ENCODE measurements around the gene TPCN2.
A peak's percentile ranks its signal among the peaks of the same experiment; 100 is the strongest.
"Not testable (repeated sequence)": the region's sequence is repeated elsewhere in the genome, so short reads cannot be mapped to it uniquely, and the experiment has no call there.

The TPCN2 gene

GRCh38 chr11:69048694-69049489 is at the start of gene TPCN2:
Gene TPCN2, plus strand, starts transcription at chr11:69048932. Its CDS starts 66 bp downstream, at chr11:69048998.
- DNase-seq (ENCODE audit: insufficient read length, low spot score) (peak; percentile 99), FAIRE-seq (no peak)
- no peak for TF ChIP-seq CTCF (IDR thresholded peaks at IDR 0.05; ENCODE audit: insufficient read depth, missing control alignments)

- FAIRE-seq (no peak), DNase-seq (ENCODE audit: insufficient read length, low spot score) (no peak)
- TF ChIP-seq CTCF (IDR thresholded peaks at IDR 0.05; ENCODE audit: insufficient read depth, missing control alignments): no peak
Measured at GRCh38 chr11:68999093-68999747, 49.5 kb upstream of the TPCN2 start.

- DNase-seq (ENCODE audit: insufficient read length, low spot score); FAIRE-seq: not testable (repeated sequence)
Measured at GRCh38 chr11:68999748-69000355, 48.9 kb upstream of the TPCN2 start.

GRCh38 chr11:69000391-69000790 is 48.3 kb upstream of the TPCN2 start:
- TF ChIP-seq CTCF (IDR thresholded peaks at IDR 0.05; ENCODE audit: insufficient read depth, missing control alignments): no peak
- FAIRE-seq (no peak), DNase-seq (ENCODE audit: insufficient read length, low spot score) (no peak)

- FAIRE-seq (no peak), DNase-seq (ENCODE audit: insufficient read length, low spot score) (no peak)
- no peak for TF ChIP-seq CTCF (IDR thresholded peaks at IDR 0.05; ENCODE audit: insufficient read depth, missing control alignments)
Measured at GRCh38 chr11:69000831-69001242, 47.9 kb upstream of the TPCN2 start.

GRCh38 chr11:69001243-69002081 is 47.3 kb upstream of the TPCN2 start:
- FAIRE-seq (no peak), DNase-seq (ENCODE audit: insufficient read length, low spot score) (no peak)
- TF ChIP-seq CTCF (IDR thresholded peaks at IDR 0.05; ENCODE audit: insufficient read depth, missing control alignments): no peak

GRCh38 chr11:69002110-69002569 is 46.6 kb upstream of the TPCN2 start:
- FAIRE-seq (no peak), DNase-seq (ENCODE audit: insufficient read length, low spot score) (no peak)
- TF ChIP-seq CTCF (IDR thresholded peaks at IDR 0.05; ENCODE audit: insufficient read depth, missing control alignments): no peak
